B cell (primary cell): Measurements from ENCODE around the gene GAREM1. TPM values are rescaled to one million over a fixed set of nuclear protein-coding genes. Genes with fewer than 3 reads are reported as not detected.
"Not testable (repeated sequence)": the region's sequence is repeated elsewhere in the genome, so short reads cannot be mapped to it uniquely, and the experiment has no call there.

Experiments
- ATAC-seq: fragments of 200-7000 bp; cut with Tn5 transposase; one replicate; pipeline ENCODE4 v1.10.0; 2021; ENCODE audit warnings: low read depth, mild to moderate bottlenecking, moderate number of reproducible peaks, moderate library complexity
- CTCF ChIA-PET: fragments of 350-600 bp; sonication (Branson Sonifier 250); formaldehyde crosslinking; loops from one replicate; lab custom pipeline; 2021; ENCODE audit warnings: antibody characterized with exemption, inconsistent platforms; lab: Charles Lee
- POLR2A ChIA-PET: fragments of 350-600 bp; sonication (Branson Sonifier 250); formaldehyde crosslinking; loops from one replicate; lab custom pipeline; 2021; ENCODE audit warnings: antibody characterized with exemption; lab: Charles Lee
- DNase-seq: peaks from one replicate; pipeline ENCODE4 v3.0.0; 2013
- H2AFZ ChIP-seq: 2 replicates; pipeline ENCODE4 v1.6.1; 2012; ENCODE audit warnings: mild to moderate bottlenecking, low read depth, low read length; ENCODE audit not compliant: insufficient read depth, poor library complexity, severe bottlenecking
- H3K27ac ChIP-seq, 2 donors: 1 replicate in 1 of 2; 2 replicates in 1 of 2; pipeline ENCODE4 v1.5.1; 2012 to 2013; ENCODE audit warnings: low read length in 2 of 2, mild to moderate bottlenecking in 2 of 2, moderate library complexity in 1 of 2
- H3K27me3 ChIP-seq, 4 experiments: fragments of 200-600 bp in 1 of 4; sonication (generic) in 1 of 4; replicated peaks in 1 of 4; 1 replicate in 2 of 4; 2 replicates in 2 of 4; pipeline versions ENCODE4 v1.6.1 to v1.7.0; 2013 to 2016; ENCODE audit warnings: low read length in 3 of 4, mild to moderate bottlenecking in 2 of 4, mixed read lengths in 1 of 4, moderate library complexity in 1 of 4; ENCODE audit not compliant: insufficient read depth in 4 of 4, control insufficient read depth in 3 of 4; ENCODE audit errors: control extremely low read depth in 1 of 4
- H3K36me3 ChIP-seq, 2 experiments: replicated peaks in 1 of 2; 1 replicate in 1 of 2; 2 replicates in 1 of 2; pipeline versions ENCODE4 v1.6.1 to v1.7.1; 2013; ENCODE audit warnings: low read length in 1 of 2; ENCODE audit not compliant: insufficient read depth in 2 of 2, control insufficient read depth in 1 of 2; ENCODE audit errors: control extremely low read depth in 1 of 2, extremely low read depth in 1 of 2
- H3K4me1 ChIP-seq, 2 donors: fragments of 200-600 bp in 1 of 2; sonication (generic) in 1 of 2; 1 replicate in 1 of 2; 2 replicates in 1 of 2; pipeline versions ENCODE4 v1.5.1 to v1.6.1; 2013 to 2017; ENCODE audit warnings: low read length in 2 of 2; ENCODE audit not compliant: control insufficient read depth in 2 of 2, insufficient read depth in 2 of 2
- H3K4me2 ChIP-seq: replicated peaks from 2 replicates; pipeline ENCODE3; 2012; ENCODE audit warnings: mild to moderate bottlenecking, low read depth, low read length; ENCODE audit not compliant: poor library complexity, severe bottlenecking
- H3K4me3 ChIP-seq, 5 experiments: fragments of 200-600 bp in 1 of 5; sonication (generic) in 1 of 5; 1 replicate in 3 of 5; 2 replicates in 2 of 5; pipeline versions ENCODE4 v1.5.1 to v1.7.0; 2011 to 2016; ENCODE audit warnings: low read length in 4 of 5, mild to moderate bottlenecking in 4 of 5, low read depth in 2 of 5, control low read depth in 1 of 5, moderate library complexity in 1 of 5; ENCODE audit not compliant: insufficient read depth in 1 of 5; ENCODE audit errors: control extremely low read depth in 1 of 5, extremely low read depth in 1 of 5
- H3K79me2 ChIP-seq: fragments of 200-600 bp; sonication (generic); one replicate; pipeline ENCODE4 v1.6.0; 2016; ENCODE audit warnings: low read length; ENCODE audit not compliant: control insufficient read depth, insufficient read depth
- H3K9ac ChIP-seq: fragments of 200-600 bp; sonication (generic); 2 replicates; pipeline ENCODE4 v1.6.1; 2017; ENCODE audit warnings: mild to moderate bottlenecking, low read length, moderate library complexity
- H3K9me3 ChIP-seq, 3 donors: one replicate each; pipeline versions ENCODE4 v1.6.1 to v1.7.1; 2013; ENCODE audit warnings: low read length in 2 of 3; ENCODE audit not compliant: control insufficient read depth in 2 of 3, insufficient read depth in 1 of 3; ENCODE audit errors: control extremely low read depth in 1 of 3
- H4K20me1 ChIP-seq: 2 replicates; pipeline ENCODE4 v1.6.0; 2012; ENCODE audit warnings: mild to moderate bottlenecking, low read length; ENCODE audit not compliant: insufficient read depth, control insufficient read depth, poor library complexity, severe bottlenecking
- H3K27ac Mint-ChIP-seq: one replicate; pipeline ENCODE4 v1.8.0; 2021; ENCODE audit warnings: mixed read lengths
- H3K27me3 Mint-ChIP-seq: one replicate; pipeline ENCODE4 v1.8.0; 2021; ENCODE audit warnings: mixed read lengths
- H3K4me1 Mint-ChIP-seq: one replicate; pipeline ENCODE4 v1.8.0; 2021; ENCODE audit warnings: mixed read lengths
- H3K4me3 Mint-ChIP-seq: one replicate; pipeline ENCODE4 v1.8.0; 2021; ENCODE audit warnings: mixed read lengths
- H3K9me3 Mint-ChIP-seq: one replicate; pipeline ENCODE4 v1.8.0; 2022; ENCODE audit warnings: mixed read lengths; ENCODE audit not compliant: insufficient read depth
- EZH2 ChIP-seq: IDR thresholded peaks from 2 replicates; pipeline ENCODE4 v1.6.1; 2012; ENCODE audit warnings: borderline replicate concordance, low read depth, mild to moderate bottlenecking, moderate library complexity, low read length; ENCODE audit not compliant: insufficient read depth, poor library complexity, severe bottlenecking
- WGBS: methylation state at CpG from one replicate; pipeline ENCODE4 v1.1.5; 2013; ENCODE audit warnings: missing lambda C conversion rate; ENCODE audit not compliant: insufficient coverage; 5-methylcytosine and 5-hydroxymethylcytosine counted together
- intact Hi-C: fragments of 100-400 bp; cut with micrococcal nuclease; formaldehyde crosslinking; loops from one replicate; pipeline ENCODE4 v1.10.0; 2022
- polyA plus RNA-seq: library from polyadenylated mRNA; depleted of rRNA; stranded (reverse); fragments of >200 nt; gene quantifications from 2 replicates; pipeline ENCODE4 v1.2.3, GENCODE V29; 2012
- total RNA-seq, 2 donors: library from RNA; stranded (reverse); fragments of 120-200 nt in 1 of 2; gene quantifications; 1 replicate in 1 of 2; 2 replicates in 1 of 2; pipeline versions ENCODE4 v1.2.3 to v1.2.4, GENCODE V29; 2013 to 2022
- TF ChIP-seq, protein P1 (sequence below): fragments of 200-600 bp; IDR thresholded peaks from one replicate; pipeline ENCODE4 v1.8.0; 2022; ENCODE audit warnings: antibody characterized with exemption, mild to moderate bottlenecking

The GAREM1 gene
- total and polyA plus RNA-seq, 2 donors (not counting 1 experiment from before 2014, with no cell fraction given): not detected

- Mint-ChIP-seq H3K9me3 (peaks cover 3% of the 10 kb centered on the region), H3K27me3 (peaks cover 13% of the 10 kb centered on the region), H3K4me1 (no peaks in the 10 kb centered on the region), H3K27ac (no peak overlapping the region), H3K4me3 (no peak overlapping the region)
- Histone ChIP-seq H3K4me3 (no peak overlapping the region), H2AFZ (no peak overlapping the region), H3K4me1 (no peaks in the 10 kb centered on the region), H3K4me2 (no peak overlapping the region), H3K36me3 (no peaks in the 10 kb centered on the region), H3K79me2 (no peaks in the 10 kb centered on the region), H3K9ac (no peak overlapping the region), H3K9me3 (no peaks in the 10 kb centered on the region), H3K27me3 (no peaks in the 10 kb centered on the region), H4K20me1 (no peaks in the 10 kb centered on the region), H3K27ac (no peak overlapping the region)
- WGBS: no CpG with 5 or more reads among the region's 3 CpGs
- intact Hi-C loops: no loop called here
- POLR2A ChIA-PET: no interaction called here
- ATAC-seq (no peak), DNase-seq (no peak)
- no peak for TF ChIP-seq EZH2
- TF ChIP-seq, protein P1, sequence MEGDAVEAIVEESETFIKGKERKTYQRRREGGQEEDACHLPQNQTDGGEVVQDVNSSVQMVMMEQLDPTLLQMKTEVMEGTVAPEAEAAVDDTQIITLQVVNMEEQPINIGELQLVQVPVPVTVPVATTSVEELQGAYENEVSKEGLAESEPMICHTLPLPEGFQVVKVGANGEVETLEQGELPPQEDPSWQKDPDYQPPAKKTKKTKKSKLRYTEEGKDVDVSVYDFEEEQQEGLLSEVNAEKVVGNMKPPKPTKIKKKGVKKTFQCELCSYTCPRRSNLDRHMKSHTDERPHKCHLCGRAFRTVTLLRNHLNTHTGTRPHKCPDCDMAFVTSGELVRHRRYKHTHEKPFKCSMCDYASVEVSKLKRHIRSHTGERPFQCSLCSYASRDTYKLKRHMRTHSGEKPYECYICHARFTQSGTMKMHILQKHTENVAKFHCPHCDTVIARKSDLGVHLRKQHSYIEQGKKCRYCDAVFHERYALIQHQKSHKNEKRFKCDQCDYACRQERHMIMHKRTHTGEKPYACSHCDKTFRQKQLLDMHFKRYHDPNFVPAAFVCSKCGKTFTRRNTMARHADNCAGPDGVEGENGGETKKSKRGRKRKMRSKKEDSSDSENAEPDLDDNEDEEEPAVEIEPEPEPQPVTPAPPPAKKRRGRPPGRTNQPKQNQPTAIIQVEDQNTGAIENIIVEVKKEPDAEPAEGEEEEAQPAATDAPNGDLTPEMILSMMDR: no peak
- CTCF ChIA-PET: no interaction called here
These were observed 175.1 kb downstream of the GAREM1 start for GRCh38 chr18:32295604-32296003.

GRCh38 chr18:32293107-32293506 is 177.6 kb downstream of the GAREM1 start:
- Mint-ChIP-seq H3K4me3 (no peak overlapping the region), H3K27ac (no peak overlapping the region), H3K27me3 (peaks cover 13% of the 10 kb centered on the region), H3K9me3 (peaks cover 3% of the 10 kb centered on the region), H3K4me1 (no peaks in the 10 kb centered on the region)
- Histone ChIP-seq H3K9ac (no peak overlapping the region), H3K79me2 (no peaks in the 10 kb centered on the region), H3K4me1 (no peaks in the 10 kb centered on the region), H3K36me3 (no peaks in the 10 kb centered on the region), H2AFZ (no peak overlapping the region), H3K4me3 (no peak overlapping the region), H3K27me3 (no peaks in the 10 kb centered on the region), H3K27ac (no peak overlapping the region), H4K20me1 (no peaks in the 10 kb centered on the region), H3K9me3 (no peaks in the 10 kb centered on the region), H3K4me2 (no peak overlapping the region)
- intact Hi-C loops: no loop called here
- TF ChIP-seq, protein P1: no peak
- TF ChIP-seq EZH2: no peak
- ChIA-PET CTCF (no interaction called here), POLR2A (no interaction called here)
- DNase-seq: no peak
- ATAC-seq: no peak
- no CpG with 5 or more reads among the region's 2 CpGs for WGBS

- H3K4me3 ChIP-seq, H3K4me3 Mint-ChIP-seq, H3K4me1 ChIP-seq, H3K9me3 Mint-ChIP-seq, H3K9me3 ChIP-seq, H3K27me3 ChIP-seq, H4K20me1 ChIP-seq, H3K27ac Mint-ChIP-seq, H3K79me2 ChIP-seq, POLR2A ChIA-PET, H3K27ac ChIP-seq, intact Hi-C loops, H3K36me3 ChIP-seq, DNase-seq, H2AFZ ChIP-seq, H3K4me2 ChIP-seq, H3K9ac ChIP-seq, H3K27me3 Mint-ChIP-seq, H3K4me1 Mint-ChIP-seq, CTCF ChIA-PET, ATAC-seq: not testable (repeated sequence)
- 100% methylated on average over 1 of the region's 3 CpGs for WGBS
These were observed 179.1 kb downstream of the GAREM1 start for GRCh38 chr18:32291623-32292022.
